OCI-LY7 (cell line): Measurements from ENCODE around the gene CCAR1. TPM values are rescaled to one million over a fixed set of nuclear protein-coding genes. Genes with fewer than 3 reads are reported as not detected.
"Not testable (repeated sequence)": the region's sequence is repeated elsewhere in the genome, so short reads cannot be mapped to it uniquely, and the experiment has no call there.

Experiments used
- BruUV-seq: library from RNA; stranded (reverse); fragments of 400-500 nt; replicated peaks from 2 replicates; lab custom pipeline; 2021; lab: Mats Ljungman, UMichigan
- CTCF ChIA-PET: fragments of 300-600 bp; sonication (Branson Sonifier 250); formaldehyde crosslinking; loops from one replicate; lab custom pipeline; 2022; ENCODE audit warnings: antibody characterized with exemption; ENCODE audit not compliant: unreplicated experiment; lab: Charles Lee
- POLR2A ChIA-PET: fragments of 300-600 bp; sonication (Branson Sonifier 250); formaldehyde crosslinking; loops from one replicate; lab custom pipeline; 2022; ENCODE audit warnings: antibody characterized with exemption; lab: Charles Lee
- DNase-seq: peaks from one replicate; pipeline ENCODE4 v3.0.0-alpha.2; 2015; ENCODE audit warnings: low spot score
- H2AFZ ChIP-seq: fragments of 200-600 bp; sonication (generic), shearing (Covaris generic); 2 replicates; pipeline ENCODE4 v1.6.1; 2014; ENCODE audit warnings: mild to moderate bottlenecking, antibody characterized with exemption, low read length, moderate library complexity
- H3K27ac ChIP-seq: fragments of 200-600 bp; sonication (generic); 2 replicates; pipeline ENCODE4 v1.5.1; 2014; ENCODE audit warnings: mixed run types, low read depth, mild to moderate bottlenecking, moderate library complexity, low read length, inconsistent platforms; ENCODE audit not compliant: poor library complexity, severe bottlenecking
- H3K36me3 ChIP-seq: fragments of 200-600 bp; sonication (generic); 2 replicates; pipeline ENCODE4 v1.6.1; 2014; ENCODE audit warnings: mild to moderate bottlenecking, antibody characterized with exemption, low read length, moderate library complexity, mixed read lengths; ENCODE audit not compliant: insufficient read depth
- H3K4me1 ChIP-seq: fragments of 200-600 bp; sonication (generic); 2 replicates; pipeline ENCODE4 v1.5.1; 2014; ENCODE audit warnings: mild to moderate bottlenecking, low read length; ENCODE audit not compliant: insufficient read depth, poor library complexity, severe bottlenecking
- H3K4me2 ChIP-seq: fragments of 200-600 bp; sonication (generic); 2 replicates; pipeline ENCODE4 v1.6.1; 2014; ENCODE audit warnings: mild to moderate bottlenecking, low read length
- H3K4me3 ChIP-seq: fragments of 200-600 bp; sonication (generic); 2 replicates; pipeline ENCODE4 v1.5.1; 2014; ENCODE audit warnings: mild to moderate bottlenecking, low read depth, low read length; ENCODE audit not compliant: poor library complexity, severe bottlenecking
- H3K79me2 ChIP-seq: fragments of 200-600 bp; sonication (generic); 2 replicates; pipeline ENCODE4 v1.6.1; 2016; ENCODE audit warnings: low read depth, mild to moderate bottlenecking, low read length, moderate library complexity, mixed read lengths; ENCODE audit not compliant: insufficient read depth
- H3K9me2 ChIP-seq: fragments of 200-600 bp; sonication (generic); 2 replicates; pipeline ENCODE4 v1.6.1; 2016; ENCODE audit warnings: mild to moderate bottlenecking, low read length, mixed read lengths; ENCODE audit not compliant: insufficient read depth
- H3K9me3 ChIP-seq: fragments of 200-600 bp; sonication (generic); 2 replicates; pipeline ENCODE4 v1.6.1; 2014; ENCODE audit warnings: mild to moderate bottlenecking, mixed run types, low read length, mixed read lengths
- H4K20me1 ChIP-seq: fragments of 200-600 bp; sonication (generic); 2 replicates; pipeline ENCODE4 v1.6.1; 2014; ENCODE audit warnings: mild to moderate bottlenecking, antibody characterized with exemption, low read length, moderate library complexity, mixed read lengths; ENCODE audit not compliant: insufficient read depth
- CTCF ChIP-seq: fragments of 200-600 bp; sonication (generic); conservative IDR thresholded peaks from 2 replicates; pipeline ENCODE4 v1.5.1; 2014; ENCODE audit warnings: mild to moderate bottlenecking, antibody characterized with exemption, low read length, moderate library complexity, mixed read lengths
- EZH2phosphoT487 ChIP-seq: fragments of 200-600 bp; sonication (generic); IDR thresholded peaks from 2 replicates; pipeline ENCODE4 v1.6.1; 2018; ENCODE audit warnings: low read depth, borderline replicate concordance, mild to moderate bottlenecking, mixed run types, antibody characterized with exemption, low read length, moderate library complexity, mixed read lengths
- intact Hi-C: fragments of 100-400 bp; cut with micrococcal nuclease; formaldehyde crosslinking; loops from one replicate; pipeline ENCODE4 v1.10.0; 2022; ENCODE audit not compliant: unreplicated experiment
- total RNA-seq, 2 experiments: library from RNA; depleted of rRNA in 1 of 2; stranded (reverse); fragments of >200 nt in 1 of 2; shearing (Covaris generic) in 1 of 2; gene quantifications; 2 replicates each; pipeline ENCODE4 v1.2.3, GENCODE V29; 2014 to 2022

The CCAR1 gene
- total RNA-seq, 2 experiments from 2014 or later, result 66.3 to 126 TPM

GRCh38 chr10:68831961-68832455, 111.0 kb downstream of the CCAR1 start:
- no peak for TF ChIP-seq CTCF
- no peak for TF ChIP-seq EZH2phosphoT487
- H3K36me3 ChIP-seq, result no peaks in the 10 kb centered on the region
- no peak for DNase-seq
- H3K79me2 ChIP-seq, result no peaks in the 10 kb centered on the region
- H3K4me3 ChIP-seq, result no peak overlapping the region
- H3K4me2 ChIP-seq, result no peak overlapping the region
- no peaks in the 10 kb centered on the region for H4K20me1 ChIP-seq
- ChIA-PET POLR2A (interaction anchor here (0.6 to 1.2 kb wide), 4 partner anchors 18 to 1099 kb away, joined by 3 to 5 read pairs (median 3); no protein-coding TSS in a partner anchor), CTCF (no interaction called here)
- no peak overlapping the region for H3K27ac ChIP-seq
- no peaks in the 10 kb centered on the region for H3K9me2 ChIP-seq
- H3K9me3 ChIP-seq, result no peaks in the 10 kb centered on the region
- H3K4me1 ChIP-seq, result peaks cover 4% of the 10 kb centered on the region
- BruUV-seq, result no TSS peak
- no peak overlapping the region for H2AFZ ChIP-seq
- intact Hi-C loops, result no loop called here

- intact Hi-C loops, result no loop called here
- Histone ChIP-seq H3K9me3 (no peaks in the 10 kb centered on the region), H4K20me1 (no peaks in the 10 kb centered on the region), H2AFZ (no peak overlapping the region), H3K79me2 (no peaks in the 10 kb centered on the region), H3K27ac (no peak overlapping the region), H3K36me3 (no peaks in the 10 kb centered on the region), H3K9me2 (no peaks in the 10 kb centered on the region), H3K4me3 (no peak overlapping the region), H3K4me2 (no peak overlapping the region), H3K4me1 (peaks cover 3% of the 10 kb centered on the region)
- TF ChIP-seq CTCF (no peak), EZH2phosphoT487 (no peak)
- POLR2A ChIA-PET, result interaction anchor here (0.7 to 1.2 kb wide), 2 partner anchors 24 to 42 kb away, joined by 3 to 5 read pairs; no protein-coding TSS in a partner anchor
- CTCF ChIA-PET, result no interaction called here
- no peak for DNase-seq
- BruUV-seq, result no TSS peak
Observed at GRCh38 chr10:68832601-68833000, 111.6 kb downstream of the CCAR1 start.

GRCh38 chr10:68837626-68838322, 116.7 kb downstream of the CCAR1 start:
- CTCF ChIA-PET, result interaction anchor here (1.2 kb wide), 1 partner anchor 11 kb away, joined by 3 read pairs; the partner anchor contains the start of gene STOX1
- H4K20me1 ChIP-seq, result no peaks in the 10 kb centered on the region
- no peak overlapping the region for H2AFZ ChIP-seq
- H3K4me3 ChIP-seq, result no peak overlapping the region
- no peaks in the 10 kb centered on the region for H3K36me3 ChIP-seq
- H3K9me2 ChIP-seq, result no peaks in the 10 kb centered on the region
- TF ChIP-seq EZH2phosphoT487 (no peak), CTCF (no peak)
- H3K9me3 ChIP-seq, result no peaks in the 10 kb centered on the region
- H3K79me2 ChIP-seq, result no peaks in the 10 kb centered on the region
- intact Hi-C loops, result no loop called here
- H3K4me1 ChIP-seq, result no peaks in the 10 kb centered on the region
- H3K27ac ChIP-seq, result no peak overlapping the region
- H3K4me2 ChIP-seq, result no peak overlapping the region
- POLR2A ChIA-PET, result interaction anchor here (0.7 kb wide), 1 partner anchor 433 kb away, joined by 3 read pairs; no protein-coding TSS in a partner anchor
- no peak for DNase-seq
- no TSS peak for BruUV-seq

GRCh38 chr10:68840650-68841049, 119.6 kb downstream of the CCAR1 start:
- H4K20me1 ChIP-seq, H3K79me2 ChIP-seq, H3K9me2 ChIP-seq, DNase-seq, BruUV-seq, H3K4me3 ChIP-seq, H3K36me3 ChIP-seq, intact Hi-C loops, H3K4me1 ChIP-seq, H3K27ac ChIP-seq, CTCF ChIA-PET, H3K9me3 ChIP-seq, H3K4me2 ChIP-seq, H2AFZ ChIP-seq: not testable (repeated sequence)
- POLR2A ChIA-PET, result interaction anchor here (0.6 kb wide), 1 partner anchor 510 kb away, joined by 5 read pairs; no protein-coding TSS in a partner anchor
